ENCODE results near the gene SHROOM3. TPM values are rescaled to one million over a fixed set of nuclear protein-coding genes. Genes with fewer than 3 reads are reported as not detected.
A peak's percentile ranks its signal among the peaks of the same experiment; 100 is the strongest.

SHROOM3 gene
- total RNA-seq, 1 donor, result 18.0 TPM

- peak; percentile 13 for DNase-seq (ENCODE audit: low read depth)
- TF ChIP-seq, protein P1, sequence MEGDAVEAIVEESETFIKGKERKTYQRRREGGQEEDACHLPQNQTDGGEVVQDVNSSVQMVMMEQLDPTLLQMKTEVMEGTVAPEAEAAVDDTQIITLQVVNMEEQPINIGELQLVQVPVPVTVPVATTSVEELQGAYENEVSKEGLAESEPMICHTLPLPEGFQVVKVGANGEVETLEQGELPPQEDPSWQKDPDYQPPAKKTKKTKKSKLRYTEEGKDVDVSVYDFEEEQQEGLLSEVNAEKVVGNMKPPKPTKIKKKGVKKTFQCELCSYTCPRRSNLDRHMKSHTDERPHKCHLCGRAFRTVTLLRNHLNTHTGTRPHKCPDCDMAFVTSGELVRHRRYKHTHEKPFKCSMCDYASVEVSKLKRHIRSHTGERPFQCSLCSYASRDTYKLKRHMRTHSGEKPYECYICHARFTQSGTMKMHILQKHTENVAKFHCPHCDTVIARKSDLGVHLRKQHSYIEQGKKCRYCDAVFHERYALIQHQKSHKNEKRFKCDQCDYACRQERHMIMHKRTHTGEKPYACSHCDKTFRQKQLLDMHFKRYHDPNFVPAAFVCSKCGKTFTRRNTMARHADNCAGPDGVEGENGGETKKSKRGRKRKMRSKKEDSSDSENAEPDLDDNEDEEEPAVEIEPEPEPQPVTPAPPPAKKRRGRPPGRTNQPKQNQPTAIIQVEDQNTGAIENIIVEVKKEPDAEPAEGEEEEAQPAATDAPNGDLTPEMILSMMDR (IDR thresholded peaks at IDR 0.05; ENCODE audit: insufficient read depth, low read length), result no peak
- H3K4me3 ChIP-seq (ENCODE audit: low read depth, low read length), result no peak overlapping the region
Observed at GRCh38 chr4:76457885-76458284, 22.9 kb downstream of the SHROOM3 start.

GRCh38 chr4:76458297-76458696, 23.3 kb downstream of the SHROOM3 start:
- H3K4me3 ChIP-seq (ENCODE audit: low read depth, low read length), result no peak overlapping the region
- TF ChIP-seq, protein P1 (IDR thresholded peaks at IDR 0.05; ENCODE audit: insufficient read depth, low read length), result no peak
- DNase-seq (ENCODE audit: low read depth), result peak; percentile 5

GRCh38 chr4:76458825-76459224, 23.8 kb downstream of the SHROOM3 start:
- H3K4me3 ChIP-seq (ENCODE audit: low read depth, low read length), result no peak overlapping the region
- TF ChIP-seq, protein P1 (IDR thresholded peaks at IDR 0.05; ENCODE audit: insufficient read depth, low read length), result no peak
- no peak for DNase-seq (ENCODE audit: low read depth)

DNA sequence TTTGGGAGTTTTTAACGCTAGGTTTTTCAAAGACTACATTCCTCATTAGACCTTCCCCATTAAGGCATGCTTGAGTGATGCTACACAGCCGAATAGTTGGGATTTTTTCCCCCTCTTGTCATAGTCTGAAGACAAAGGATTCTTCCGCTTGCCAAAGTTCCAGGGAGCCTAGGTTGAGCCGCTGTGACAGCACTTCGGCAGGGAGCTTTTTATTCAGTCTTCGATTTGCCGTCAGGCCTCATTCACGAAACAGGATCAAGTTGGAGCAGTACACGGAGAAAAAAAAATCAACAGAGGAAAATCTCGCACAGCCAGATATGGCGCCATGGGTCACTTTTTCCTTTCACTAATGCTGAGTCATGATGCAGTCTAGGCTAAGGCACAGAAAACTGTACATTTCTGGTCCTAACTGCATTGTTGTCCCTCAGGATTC, 24.3 kb downstream of the SHROOM3 start:
- peak; percentile 94 for DNase-seq (ENCODE audit: low read depth)
- TF ChIP-seq, protein P1 (IDR thresholded peaks at IDR 0.05; ENCODE audit: insufficient read depth, low read length), result no peak
- no peak overlapping the region for H3K4me3 ChIP-seq (ENCODE audit: low read depth, low read length)

DNA sequence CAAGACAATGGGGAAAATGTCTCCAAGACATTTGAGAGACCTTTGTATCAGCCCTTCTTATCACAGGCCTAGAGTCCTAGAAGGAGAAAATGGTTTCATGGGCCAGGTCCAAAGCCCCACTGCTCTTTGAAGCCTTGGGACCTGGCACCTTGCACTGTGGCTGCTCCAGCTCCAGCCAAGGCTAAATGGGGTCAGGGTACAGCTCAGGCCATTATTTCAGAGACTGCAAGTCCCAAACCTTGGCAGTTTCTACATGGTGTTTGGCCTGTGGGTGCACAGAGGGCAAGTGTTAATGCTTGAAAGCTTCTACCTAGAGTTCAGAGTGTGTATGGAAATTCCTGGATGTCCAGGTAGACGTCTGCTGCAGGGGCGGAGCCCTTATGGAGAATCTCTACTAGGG, 28.5 kb downstream of the SHROOM3 start:
- no peak for DNase-seq (ENCODE audit: low read depth)
- TF ChIP-seq, protein P1 (IDR thresholded peaks at IDR 0.05; ENCODE audit: insufficient read depth, low read length), result no peak
- H3K4me3 ChIP-seq (ENCODE audit: low read depth, low read length), result no peak overlapping the region

- H3K4me3 ChIP-seq (ENCODE audit: low read depth, low read length), result no peak overlapping the region
- no peak for DNase-seq (ENCODE audit: low read depth)
- TF ChIP-seq, protein P1 (IDR thresholded peaks at IDR 0.05; ENCODE audit: insufficient read depth, low read length), result no peak
Observed at GRCh38 chr4:76470064-76470463, 35.0 kb downstream of the SHROOM3 start.

- TF ChIP-seq, protein P1 (IDR thresholded peaks at IDR 0.05; ENCODE audit: insufficient read depth, low read length), result no peak
- DNase-seq (ENCODE audit: low read depth), result no peak
- no peak overlapping the region for H3K4me3 ChIP-seq (ENCODE audit: low read depth, low read length)
Observed at GRCh38 chr4:76470532-76470931, 35.5 kb downstream of the SHROOM3 start.
